ENCODE results near the gene ZBTB3. TPM values are rescaled to one million over a fixed set of nuclear protein-coding genes. Genes with fewer than 3 reads are reported as not detected.

ZBTB3 gene
- total and polyA plus RNA-seq, 2 of the 13 experiments (the other 11 are each of a cell fraction or from before 2014, with no cell fraction given), result 3.4 to 5.2 TPM

- TF ChIP-seq REXO4 (CRISPR knock-in tag; IDR thresholded peaks at IDR 0.05; ENCODE audit: borderline replicate concordance) (no peak), ZNF609 (CRISPR knock-in tag; IDR thresholded peaks at IDR 0.05; ENCODE audit: borderline replicate concordance) (no peak), YY1 (IDR thresholded peaks at IDR 0.05; ENCODE audit: insufficient read depth, insufficient replicate concordance, low read depth, low read length) (peak; percentile 32), GTF2F1 (IDR thresholded peaks at IDR 0.05; ENCODE audit: low read length) (no peak), ZNF556 (CRISPR knock-in tag; IDR thresholded peaks at IDR 0.05; ENCODE audit: borderline replicate concordance) (no peak), MXD1 (CRISPR knock-in tag; IDR thresholded peaks at IDR 0.05) (peak; percentile 56; the same call in 1 of the 2 replicates), ZNF335 (CRISPR knock-in tag; IDR thresholded peaks at IDR 0.05) (no peak), ZNF891 (CRISPR knock-in tag; IDR thresholded peaks at IDR 0.05) (no peak), SMAD9 (CRISPR knock-in tag; IDR thresholded peaks at IDR 0.05) (no peak), ZNF367 (CRISPR knock-in tag; IDR thresholded peaks at IDR 0.05; ENCODE audit: borderline replicate concordance) (no peak), STAG1 (CRISPR knock-in tag; IDR thresholded peaks at IDR 0.05) (no peak), MLX (CRISPR knock-in tag; IDR thresholded peaks at IDR 0.05) (no peak), RBM22 (optimal IDR thresholded peaks at IDR 0.05; ENCODE audit: low read length) (peak; percentile 99), KLF9 (CRISPR knock-in tag; IDR thresholded peaks at IDR 0.05; ENCODE audit: low read depth) (no peak), HNRNPL (IDR thresholded peaks at IDR 0.05; ENCODE audit: low read depth, low read length) (no peak), ZNF704 (CRISPR knock-in tag; IDR thresholded peaks at IDR 0.05; ENCODE audit: borderline replicate concordance) (no peak), PRDM10 (CRISPR knock-in tag; IDR thresholded peaks at IDR 0.05; ENCODE audit: low read depth) (no peak), ZNF878 (CRISPR knock-in tag; IDR thresholded peaks at IDR 0.05) (no peak)
Observed at GRCh38 chr11:62705880-62706849, 47.8 kb downstream of the ZBTB3 start (continued).
